Adipose tissue (tissue), 3 donors: ENCODE data around the gene SIK3. TPM values are rescaled to one million over a fixed set of nuclear protein-coding genes. Genes with fewer than 3 reads are reported as not detected.
"Not testable (repeated sequence)": the region's sequence is repeated elsewhere in the genome, so short reads cannot be mapped to it uniquely, and the experiment has no call there.

Source experiments
- H3K27ac ChIP-seq: one replicate; pipeline ENCODE4 v1.5.1; 2013; ENCODE audit warnings: low read depth, low read length
- WGBS, 3 donors: extraction: QIAGEN DNeasy Blood & Tissue Kit; methylation state at CpG; one replicate each; pipeline ENCODE4 v1.1.7; 2013; 5-methylcytosine and 5-hydroxymethylcytosine counted together
- polyA plus RNA-seq, 3 donors: library from polyadenylated mRNA; stranded (reverse); fragments of 200-250 nt; gene quantifications; one replicate each; pipeline ENCODE4 v1.2.3, GENCODE V29; 2013
- donor health status: healthy with polysubstance abuse.
- donor health status: Bipolar disorder and iron deficiency.
- donor health status: healthy.

Gene SIK3
- polyA plus RNA-seq, 3 donors, result 8.5 to 13.8 (median 11.2) TPM

GRCh38 chr11:116813781-116814471, 284.3 kb downstream of the SIK3 start:
- no peak overlapping the region for H3K27ac ChIP-seq
- WGBS, 3 donors, result 56 to 72% (median 69%) methylated on average over 5 of the region's 5 CpGs

GRCh38 chr11:116813170-116813569, 285.1 kb downstream of the SIK3 start:
- WGBS, 3 donors, result 90 to 94% (median 92%) methylated on average over 1 of the region's 1 CpG
- H3K27ac ChIP-seq, result no peak overlapping the region

- whole genome bisulfite sequencing, 3 donors, result 84 to 97% (median 97%) methylated on average over 4 of the region's 4 CpGs
- H3K27ac ChIP-seq, result no peak overlapping the region
Measured at GRCh38 chr11:116812109-116812508, 286.1 kb downstream of the SIK3 start.

GRCh38 chr11:116811194-116811593, 287.0 kb downstream of the SIK3 start:
- H3K27ac ChIP-seq, result no peak overlapping the region
- WGBS, 3 donors, result 72 to 83% (median 83%) methylated on average over 3 of the region's 3 CpGs

GRCh38 chr11:116808262-116809175, 289.7 kb downstream of the SIK3 start:
- no peak overlapping the region for H3K27ac ChIP-seq
- WGBS, 3 donors, result 32 to 87% (median 82%) methylated on average over 14 of the region's 14 CpGs

- H3K27ac ChIP-seq, result no peak overlapping the region
- 67 to 93% (median 90%) methylated on average over 6 of the region's 6 CpGs for WGBS, 3 donors
Measured at GRCh38 chr11:116807601-116808261, 290.5 kb downstream of the SIK3 start.

- WGBS, 3 donors, result 60 to 65% (median 62%) methylated on average over 3 of the region's 3 CpGs
- no peak overlapping the region for H3K27ac ChIP-seq
Measured at GRCh38 chr11:116804001-116804400, 294.2 kb downstream of the SIK3 start.

- H3K27ac ChIP-seq, result not testable (repeated sequence)
Measured at GRCh38 chr11:116801662-116802061, 296.6 kb downstream of the SIK3 start.

GRCh38 chr11:116800610-116801009, 297.6 kb downstream of the SIK3 start:
- WGBS, 3 donors, result 89 to 100% (median 92%) methylated on average over 2 of the region's 2 CpGs
- H3K27ac ChIP-seq, result no peak overlapping the region

- H3K27ac ChIP-seq, result no peak overlapping the region
- 80 to 89% (median 81%) methylated on average over 5 of the region's 5 CpGs for WGBS, 3 donors
Measured at GRCh38 chr11:116798368-116798767, 299.9 kb downstream of the SIK3 start.

GRCh38 chr11:116797816-116798215, 300.4 kb downstream of the SIK3 start:
- no peak overlapping the region for H3K27ac ChIP-seq
- 59 to 90% (median 88%) methylated on average over 5 of the region's 5 CpGs for WGBS, 3 donors

GRCh38 chr11:116796548-116796947, 301.7 kb downstream of the SIK3 start:
- WGBS, 3 donors, result 66 to 86% (median 72%) methylated on average over 1 of the region's 1 CpG
- H3K27ac ChIP-seq, result no peak overlapping the region

- 78 to 91% (median 82%) methylated on average over 2 of the region's 2 CpGs for WGBS, 3 donors
- no peak overlapping the region for H3K27ac ChIP-seq
Measured at GRCh38 chr11:116794851-116795250, 303.4 kb downstream of the SIK3 start.

- 91 to 95% (median 92%) methylated on average over 1 of the region's 1 CpG for WGBS, 3 donors
- H3K27ac ChIP-seq, result no peak overlapping the region
Measured at GRCh38 chr11:116793772-116794097, 304.5 kb downstream of the SIK3 start.

Other genes starting within 250 kb of the SIK3 start
- gene PAFAH1B2, start 45.9 kb upstream of the SIK3 start, polyA plus RNA-seq, result 10 to 100 TPM in 2 of 3 donors, 1 to 10 TPM in 1; 8.1 to 35.5 (median 22.2) TPM
- gene SIDT2, start 80.3 kb upstream of the SIK3 start, polyA plus RNA-seq, result 10 to 100 TPM; 52.6 to 93.2 (median 54.5) TPM
- 1,000 to 10,000 TPM in 2 of 3 donors, 100 to 1,000 TPM in 1; 106 to 1,292 (median 1,213) TPM for gene TAGLN, start 100.9 kb upstream of the SIK3 start, polyA plus RNA-seq
- gene PCSK7, start 133.6 kb upstream of the SIK3 start, polyA plus RNA-seq, result 10 to 100 TPM; 12.5 to 35.5 (median 20.1) TPM
- 10 to 100 TPM in 2 of 3 donors, 1 to 10 TPM in 1; 9.4 to 17.0 (median 11.5) TPM for gene RNF214, start 134.2 kb upstream of the SIK3 start, polyA plus RNA-seq
- gene BACE1-AS, start 192.9 kb upstream of the SIK3 start, polyA plus RNA-seq, result 1 to 10 TPM; 2.3 to 2.9 (median 2.6) TPM
- 10 to 100 TPM; 10.6 to 28.7 (median 12.0) TPM for gene BACE1, start 217.8 kb upstream of the SIK3 start, polyA plus RNA-seq
- gene CEP164, start 229.4 kb upstream of the SIK3 start, polyA plus RNA-seq, result 10 to 100 TPM in 1 of 3 donors, 1 to 10 TPM in 2; 8.7 to 18.4 (median 9.2) TPM